PC-3 (cell line): Measurements from ENCODE around the gene EIF4B. TPM values are rescaled to one million over a fixed set of nuclear protein-coding genes. Genes with fewer than 3 reads are reported as not detected.

Source experiments
- ATAC-seq: fragments of 200-7000 bp; cut with Tn5 transposase; 2 replicates; pipeline ENCODE4 v1.9.1; 2020; ENCODE audit warnings: mild to moderate bottlenecking, moderate library complexity
- BruUV-seq: library from RNA; stranded (reverse); fragments of 400-500 nt; replicated peaks from 2 replicates; lab custom pipeline; 2021; lab: Mats Ljungman, UMichigan
- CTCF ChIA-PET: fragments of 300-600 bp; sonication (Branson Sonifier 250); formaldehyde crosslinking; loops from one replicate; lab custom pipeline; 2022; ENCODE audit warnings: antibody characterized with exemption; lab: Charles Lee
- POLR2A ChIA-PET: fragments of 300-600 bp; sonication (Branson Sonifier 250); formaldehyde crosslinking; loops from one replicate; lab custom pipeline; 2022; ENCODE audit warnings: antibody characterized with exemption; ENCODE audit not compliant: unreplicated experiment; lab: Charles Lee
- DNase-seq: peaks from one replicate; pipeline ENCODE4 v3.0.0-alpha.2; 2015
- H2AFZ ChIP-seq: fragments of 300-600 bp; sonication (generic); 2 replicates; pipeline ENCODE4 v1.6.0; 2016; ENCODE audit warnings: antibody characterized with exemption, low read length
- H3F3A ChIP-seq: fragments of 300-600 bp; sonication (generic); one replicate; pipeline ENCODE4 v1.6.0; 2017; ENCODE audit warnings: antibody characterized with exemption, low read length, control low read depth, mild to moderate bottlenecking; ENCODE audit not compliant: unreplicated experiment
- H3K27ac ChIP-seq: fragments of 300-600 bp; sonication (generic); 2 replicates; pipeline ENCODE4 v1.5.1; 2016; ENCODE audit warnings: mild to moderate bottlenecking, low read length
- H3K27me3 ChIP-seq: fragments of 300-600 bp; sonication (generic); 2 replicates; pipeline ENCODE4 v1.6.1; 2016; ENCODE audit warnings: low read length, mixed read lengths
- H3K36me3 ChIP-seq: fragments of 300-600 bp; sonication (generic); 2 replicates; pipeline ENCODE4 v1.6.1; 2016; ENCODE audit warnings: low read depth, mixed run types, low read length, mixed read lengths
- H3K4me1 ChIP-seq: fragments of 300-600 bp; sonication (generic); 2 replicates; pipeline ENCODE4 v1.5.1; 2016; ENCODE audit warnings: low read length; ENCODE audit not compliant: insufficient read depth
- H3K4me2 ChIP-seq: fragments of 300-600 bp; sonication (generic); 2 replicates; pipeline ENCODE4 v1.6.0; 2016; ENCODE audit warnings: low read length
- H3K4me3 ChIP-seq: fragments of 300-600 bp; sonication (generic); 2 replicates; pipeline ENCODE4 v1.5.1; 2016; ENCODE audit warnings: mild to moderate bottlenecking, low read length, mixed read lengths
- H3K79me2 ChIP-seq: fragments of 300-600 bp; sonication (generic); 2 replicates; pipeline ENCODE4 v1.6.1; 2017; ENCODE audit warnings: low read length, mixed read lengths
- H3K9ac ChIP-seq: fragments of 300-600 bp; sonication (generic); 2 replicates; pipeline ENCODE4 v1.6.0; 2016; ENCODE audit warnings: mild to moderate bottlenecking, low read length
- H3K9me2 ChIP-seq: fragments of 300-600 bp; sonication (generic); replicated peaks from 2 replicates; pipeline ENCODE4 v1.6.1; 2016; ENCODE audit warnings: mixed run types, low read length, mixed read lengths
- H3K9me3 ChIP-seq: fragments of 300-600 bp; sonication (generic); 2 replicates; pipeline ENCODE4 v1.6.1; 2016; ENCODE audit warnings: low read length, mixed read lengths
- H4K20me1 ChIP-seq: fragments of 300-600 bp; sonication (generic); 2 replicates; pipeline ENCODE4 v1.6.1; 2016; ENCODE audit warnings: low read length, mixed read lengths
- EZH2 ChIP-seq: fragments of 300-600 bp; sonication (generic); IDR thresholded peaks from one replicate; pipeline ENCODE4 v1.6.1; 2017; ENCODE audit warnings: antibody characterized with exemption, mild to moderate bottlenecking, low read length; ENCODE audit not compliant: unreplicated experiment
- EZH2phosphoT487 ChIP-seq: fragments of 300-600 bp; sonication (generic); IDR thresholded peaks from 2 replicates; pipeline ENCODE4 v1.6.1; 2018; ENCODE audit warnings: mild to moderate bottlenecking, antibody characterized with exemption, low read length, borderline replicate concordance
- intact Hi-C: fragments of 100-400 bp; cut with micrococcal nuclease; formaldehyde crosslinking; loops from 2 replicates; pipeline ENCODE4 v1.9.0; 2023
- total RNA-seq: library from RNA; depleted of rRNA; stranded (reverse); fragments of >200 nt; gene quantifications from 2 replicates; pipeline ENCODE4 v1.2.3, GENCODE V29; 2014
- TF ChIP-seq, protein P1 (sequence below): fragments of 300-600 bp; sonication (generic); conservative IDR thresholded peaks from 2 replicates; pipeline ENCODE4 v1.5.1; 2017; ENCODE audit warnings: antibody characterized with exemption, low read depth, mild to moderate bottlenecking, low read length

Gene EIF4B
- total RNA-seq, 1 experiment from 2014 or later = 424 TPM

- intact Hi-C loops = no loop called here
- H3K9me3 ChIP-seq = no peaks in the 10 kb centered on the region
- no TSS peak for BruUV-seq
- no peak for ATAC-seq
- no peak overlapping the region for H3K9ac ChIP-seq
- TF ChIP-seq, protein P1, sequence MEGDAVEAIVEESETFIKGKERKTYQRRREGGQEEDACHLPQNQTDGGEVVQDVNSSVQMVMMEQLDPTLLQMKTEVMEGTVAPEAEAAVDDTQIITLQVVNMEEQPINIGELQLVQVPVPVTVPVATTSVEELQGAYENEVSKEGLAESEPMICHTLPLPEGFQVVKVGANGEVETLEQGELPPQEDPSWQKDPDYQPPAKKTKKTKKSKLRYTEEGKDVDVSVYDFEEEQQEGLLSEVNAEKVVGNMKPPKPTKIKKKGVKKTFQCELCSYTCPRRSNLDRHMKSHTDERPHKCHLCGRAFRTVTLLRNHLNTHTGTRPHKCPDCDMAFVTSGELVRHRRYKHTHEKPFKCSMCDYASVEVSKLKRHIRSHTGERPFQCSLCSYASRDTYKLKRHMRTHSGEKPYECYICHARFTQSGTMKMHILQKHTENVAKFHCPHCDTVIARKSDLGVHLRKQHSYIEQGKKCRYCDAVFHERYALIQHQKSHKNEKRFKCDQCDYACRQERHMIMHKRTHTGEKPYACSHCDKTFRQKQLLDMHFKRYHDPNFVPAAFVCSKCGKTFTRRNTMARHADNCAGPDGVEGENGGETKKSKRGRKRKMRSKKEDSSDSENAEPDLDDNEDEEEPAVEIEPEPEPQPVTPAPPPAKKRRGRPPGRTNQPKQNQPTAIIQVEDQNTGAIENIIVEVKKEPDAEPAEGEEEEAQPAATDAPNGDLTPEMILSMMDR = no peak
- no peak for TF ChIP-seq EZH2
- TF ChIP-seq EZH2phosphoT487 = no peak
- peaks cover 30% of the 10 kb centered on the region for H3K4me1 ChIP-seq
- H3K79me2 ChIP-seq = peaks cover 97% of the 10 kb centered on the region
- H3K36me3 ChIP-seq = peaks cover 67% of the 10 kb centered on the region
- no peak overlapping the region for H3K27ac ChIP-seq
- no peaks in the 10 kb centered on the region for H3K9me2 ChIP-seq
- peaks cover 74% of the 10 kb centered on the region for H4K20me1 ChIP-seq
- CTCF ChIA-PET = no interaction called here
- POLR2A ChIA-PET = no interaction called here
- no peak overlapping the region for H3K4me3 ChIP-seq
- no peak overlapping the region for H2AFZ ChIP-seq
- no peaks in the 10 kb centered on the region for H3K27me3 ChIP-seq
- H3F3A ChIP-seq = no peaks in the 10 kb centered on the region
- no peak for DNase-seq
- H3K4me2 ChIP-seq = peak overlapping the region; percentile 97
These were observed 4.7 kb downstream of the EIF4B start for GRCh38 chr12:53010955-53011354.

GRCh38 chr12:53011889-53012288, 5.6 kb downstream of the EIF4B start:
- intact Hi-C loops = no loop called here
- DNase-seq (no peak), ATAC-seq (no peak)
- peaks cover 30% of the 10 kb centered on the region for H3K4me1 ChIP-seq
- no peaks in the 10 kb centered on the region for H3K9me3 ChIP-seq
- H3K36me3 ChIP-seq = peaks cover 76% of the 10 kb centered on the region
- no peak overlapping the region for H3K27ac ChIP-seq
- H3K79me2 ChIP-seq = peaks cover 100% of the 10 kb centered on the region
- H4K20me1 ChIP-seq = peaks cover 83% of the 10 kb centered on the region
- POLR2A ChIA-PET = no interaction called here
- no peaks in the 10 kb centered on the region for H3K27me3 ChIP-seq
- no peak overlapping the region for H2AFZ ChIP-seq
- BruUV-seq = no TSS peak
- CTCF ChIA-PET = no interaction called here
- H3F3A ChIP-seq = no peaks in the 10 kb centered on the region
- H3K9ac ChIP-seq = no peak overlapping the region
- H3K4me3 ChIP-seq = no peak overlapping the region
- H3K4me2 ChIP-seq = no peak overlapping the region
- no peaks in the 10 kb centered on the region for H3K9me2 ChIP-seq
- TF ChIP-seq EZH2 = no peak

- Histone ChIP-seq H3K9me2 (no peaks in the 10 kb centered on the region), H4K20me1 (peaks cover 80% of the 10 kb centered on the region), H3K36me3 (peaks cover 81% of the 10 kb centered on the region), H3F3A (no peaks in the 10 kb centered on the region), H3K4me2 (no peak overlapping the region), H3K9me3 (no peaks in the 10 kb centered on the region), H3K27ac (no peak overlapping the region), H3K4me3 (no peak overlapping the region), H2AFZ (no peak overlapping the region), H3K27me3 (no peaks in the 10 kb centered on the region), H3K4me1 (peaks cover 25% of the 10 kb centered on the region), H3K79me2 (peaks cover 100% of the 10 kb centered on the region), H3K9ac (no peak overlapping the region)
- ChIA-PET POLR2A (no interaction called here), CTCF (no interaction called here)
- TF ChIP-seq EZH2phosphoT487 (no peak), EZH2 (no peak)
- TF ChIP-seq, protein P1 = no peak
- BruUV-seq = no TSS peak
- no peak for ATAC-seq
- no peak for DNase-seq
- intact Hi-C loops = no loop called here
These were observed 6.7 kb downstream of the EIF4B start for GRCh38 chr12:53012928-53013327.
